HG02970 (cell line): ENCODE results near the gene SYNC.

Experiments
- ATAC-seq: cut with Tn5 transposase; IDR thresholded peaks from one replicate; pipeline ENCODE4 v1.9.1; 2021; ENCODE audit warnings: mild to moderate bottlenecking, moderate library complexity, moderate number of reproducible peaks; ENCODE audit not compliant: unreplicated experiment, low FRiP score

Gene SYNC

GRCh38 chr1:32702599-32703478 is at the start of gene SYNC:
TSS of gene SYNC (minus strand) at chr1:32702770. CDS start at chr1:32702660, 110 bp downstream.
- no peak for ATAC-seq

- ATAC-seq: no peak
Observed at GRCh38 chr1:32749771-32750170, 47.2 kb upstream of the SYNC start.

- ATAC-seq: no peak
Observed at GRCh38 chr1:32749332-32749731, 46.8 kb upstream of the SYNC start.

DNA sequence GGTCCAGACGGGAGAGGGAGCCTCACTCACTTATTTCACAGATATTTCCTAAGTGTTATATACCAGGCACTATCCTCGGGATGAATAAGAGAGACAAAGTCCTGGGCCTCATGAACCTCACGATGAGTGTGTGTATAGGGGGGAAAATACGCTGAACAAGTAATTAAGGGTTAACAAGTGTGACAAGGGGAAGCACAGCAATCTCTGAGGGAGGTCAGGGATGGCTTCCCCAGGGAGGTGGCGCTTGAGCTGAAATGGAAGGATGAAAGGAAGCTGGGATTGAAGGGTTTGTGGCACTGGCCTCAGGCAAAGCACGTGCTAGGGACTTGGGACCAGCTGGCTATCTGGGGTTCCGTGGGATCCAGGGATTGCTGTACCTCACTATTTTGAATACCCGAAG is 46.4 kb upstream of the SYNC start:
- ATAC-seq: no peak

DNA sequence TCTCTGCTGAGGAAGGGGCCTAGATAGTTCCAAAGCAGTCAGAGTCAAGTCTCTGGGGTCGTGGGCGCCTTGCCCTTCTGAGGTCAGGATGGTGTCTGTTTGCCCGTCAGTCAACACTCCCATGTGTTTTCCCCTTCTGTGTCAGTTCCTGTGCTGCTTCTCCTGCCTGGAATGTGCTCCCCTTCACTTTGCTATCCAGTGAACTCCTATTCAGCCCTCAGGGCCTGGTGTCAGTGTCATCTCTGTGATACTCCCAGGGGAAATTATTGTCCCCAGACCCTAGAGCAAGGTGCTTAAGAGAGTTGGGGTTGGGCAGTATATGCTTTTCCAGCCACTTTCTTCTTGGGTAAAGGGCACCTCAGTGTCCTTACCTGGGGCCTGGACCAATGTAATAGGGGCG is 45.8 kb upstream of the SYNC start:
- ATAC-seq: no peak

DNA sequence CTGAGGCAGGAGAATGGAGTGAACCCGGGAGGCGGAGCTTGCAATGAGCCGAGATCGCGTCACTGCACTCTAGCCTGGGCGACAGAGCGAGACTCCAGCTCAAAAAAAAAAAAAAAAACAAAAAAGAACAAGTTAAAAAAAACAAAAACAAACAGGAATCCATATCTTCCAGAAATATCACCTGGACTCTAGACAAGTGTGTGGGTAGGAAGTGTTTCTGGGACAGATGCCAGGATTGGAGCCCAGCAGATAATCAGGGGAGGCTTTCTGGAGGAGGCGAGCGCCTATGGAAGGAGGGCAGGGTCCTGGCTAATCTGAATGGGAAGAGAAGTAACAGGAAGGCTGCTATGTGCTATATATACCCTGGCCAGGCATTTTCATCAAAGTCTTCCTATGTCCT is 43.6 kb upstream of the SYNC start:
- ATAC-seq: no peak

- no peak for ATAC-seq
Observed at GRCh38 chr1:32744071-32744425, 41.5 kb upstream of the SYNC start.

DNA sequence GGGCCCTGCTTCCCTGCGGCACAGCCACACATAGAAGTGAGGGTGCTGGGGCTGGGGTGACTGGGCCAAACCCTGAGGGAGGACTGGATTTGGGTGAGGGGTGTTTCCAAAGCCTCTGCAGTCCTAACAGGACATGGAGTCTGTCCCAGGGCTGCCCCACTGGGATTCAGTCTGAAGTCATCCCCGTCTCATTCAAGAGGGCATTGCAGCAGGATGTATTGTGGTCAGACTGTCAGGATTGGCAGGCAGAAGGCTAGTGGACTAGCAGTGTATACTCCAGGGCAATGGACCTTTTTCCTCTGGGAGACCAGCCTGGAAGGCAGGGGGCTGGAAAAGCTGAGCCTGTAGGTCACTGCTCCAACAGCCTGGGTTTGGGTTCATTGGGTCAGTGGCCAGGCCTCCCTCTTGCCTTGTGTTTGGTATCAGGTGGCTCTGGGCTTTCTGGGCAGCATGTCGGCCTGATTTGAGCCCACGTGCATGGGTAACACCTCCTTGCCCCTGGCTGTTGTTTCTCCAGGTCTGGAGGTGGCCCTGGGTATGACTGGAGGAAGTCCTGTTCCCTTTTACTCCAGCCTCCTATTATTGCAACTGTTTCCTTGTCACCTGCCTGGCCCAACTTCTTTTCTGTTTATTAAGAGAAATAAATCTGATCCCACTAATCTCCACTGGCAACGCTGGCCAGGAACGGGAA is 41.0 kb upstream of the SYNC start:
- no peak for ATAC-seq

DNA sequence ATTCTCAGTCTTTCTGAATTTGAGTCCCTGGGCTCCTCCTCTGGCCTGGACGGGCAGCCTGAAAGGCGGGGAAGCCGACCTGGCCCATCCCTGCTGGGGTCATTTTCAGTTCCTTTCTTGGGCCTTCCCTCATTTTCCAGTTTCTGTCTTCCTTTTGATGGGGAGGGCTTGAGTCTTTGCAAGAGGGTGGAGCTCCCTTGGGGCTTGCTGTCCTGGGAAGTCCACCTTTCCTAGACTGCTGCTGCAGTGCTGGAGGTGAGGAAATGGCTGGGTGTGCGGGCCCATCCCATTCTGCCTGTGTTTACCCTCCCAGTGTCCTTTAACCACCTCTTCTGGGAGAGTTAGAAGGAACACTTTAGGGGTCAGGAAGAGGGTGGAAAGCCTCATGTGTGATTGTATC is 40.4 kb upstream of the SYNC start:
- ATAC-seq: no peak

GRCh38 chr1:32742199-32742947 is 39.8 kb upstream of the SYNC start:
- no peak for ATAC-seq

DNA sequence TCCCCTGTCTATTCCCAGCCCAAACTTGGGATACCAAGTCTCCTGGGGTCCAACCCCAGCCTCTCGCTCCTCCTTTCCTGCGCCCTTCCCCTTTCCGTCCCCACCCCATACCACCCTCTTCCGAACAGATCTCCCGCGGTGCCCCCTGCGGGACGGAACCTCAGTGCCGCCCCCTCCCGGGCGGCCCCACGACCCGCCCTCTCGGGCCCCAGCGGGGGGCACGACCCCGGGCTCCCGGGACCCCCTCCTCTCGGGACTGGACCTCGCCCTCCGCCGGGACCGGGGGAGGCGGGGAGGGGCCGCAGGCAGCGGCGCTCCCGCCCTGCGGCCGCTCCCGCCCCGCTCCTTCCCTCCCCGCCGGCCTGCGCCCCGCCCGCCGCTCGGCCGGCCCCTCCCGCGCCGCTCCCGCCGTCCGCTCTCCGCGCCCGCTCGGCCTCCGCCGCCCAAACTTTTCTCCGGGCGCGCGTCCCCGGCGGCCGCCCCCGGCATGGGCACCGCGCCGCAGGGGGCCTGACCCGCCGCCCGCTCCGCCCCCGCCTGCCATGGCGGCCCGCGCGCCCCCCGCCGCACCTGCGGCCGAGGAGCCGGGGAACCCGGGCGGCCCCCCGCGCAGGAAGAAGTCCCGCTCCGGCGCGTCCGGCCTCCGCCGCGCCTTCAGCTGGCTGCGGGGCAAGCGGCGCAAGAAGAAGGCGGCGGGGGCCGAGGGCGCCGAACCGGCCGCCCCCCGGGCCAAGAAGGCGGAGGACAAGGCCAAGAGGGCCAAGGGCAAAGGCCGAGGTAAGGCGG is 39.0 kb upstream of the SYNC start:
- ATAC-seq: no peak

GRCh38 chr1:32741059-32741412 is 38.5 kb upstream of the SYNC start:
- ATAC-seq: no peak

DNA sequence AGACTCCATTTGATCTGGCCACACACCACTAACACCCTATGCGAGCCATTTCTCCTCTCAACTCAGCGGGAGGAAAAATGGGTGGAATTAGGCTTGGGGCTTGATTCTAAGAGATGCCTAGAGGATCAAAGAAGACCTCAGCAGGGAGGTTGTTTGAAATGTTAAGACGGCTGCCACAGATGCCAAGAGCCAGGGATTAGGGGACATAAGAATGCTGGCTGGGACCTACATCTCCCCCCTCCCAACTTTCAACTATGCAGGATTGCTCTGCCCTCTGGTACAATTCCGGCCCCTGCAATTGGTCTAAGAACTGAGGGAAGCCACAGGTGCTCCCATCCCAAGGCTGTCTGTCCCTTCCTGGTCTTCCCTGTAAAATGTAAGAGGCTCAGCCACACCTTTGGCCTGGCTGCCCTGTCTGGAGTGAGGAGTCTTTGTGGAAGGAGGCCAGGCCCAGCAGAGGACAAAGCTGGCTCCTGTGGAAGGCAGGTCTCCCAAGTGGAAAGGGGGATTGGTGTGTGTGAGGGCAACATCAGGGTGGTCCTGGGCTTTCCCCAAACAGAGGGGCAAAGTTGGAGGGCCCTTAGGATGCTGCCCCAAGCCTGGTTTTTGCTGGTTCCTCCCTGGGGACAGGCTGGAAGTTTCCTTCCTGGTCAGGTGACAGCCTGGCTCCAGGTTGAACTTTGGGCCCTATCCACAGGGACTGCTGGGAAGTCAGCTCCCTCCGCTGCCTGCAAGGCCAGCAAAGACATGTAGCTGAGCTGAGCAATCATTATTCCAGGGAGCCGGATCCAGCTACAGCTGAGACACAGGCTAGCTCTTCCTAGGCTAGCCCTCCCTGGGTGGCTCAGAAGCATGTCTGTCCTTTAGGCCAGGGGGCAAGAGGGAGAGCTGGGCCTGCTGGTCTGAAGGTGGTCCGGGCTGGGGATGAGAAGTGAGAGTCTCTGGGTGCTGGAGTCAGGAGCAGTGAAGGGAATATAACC is 34.5 kb upstream of the SYNC start:
- ATAC-seq: no peak

DNA sequence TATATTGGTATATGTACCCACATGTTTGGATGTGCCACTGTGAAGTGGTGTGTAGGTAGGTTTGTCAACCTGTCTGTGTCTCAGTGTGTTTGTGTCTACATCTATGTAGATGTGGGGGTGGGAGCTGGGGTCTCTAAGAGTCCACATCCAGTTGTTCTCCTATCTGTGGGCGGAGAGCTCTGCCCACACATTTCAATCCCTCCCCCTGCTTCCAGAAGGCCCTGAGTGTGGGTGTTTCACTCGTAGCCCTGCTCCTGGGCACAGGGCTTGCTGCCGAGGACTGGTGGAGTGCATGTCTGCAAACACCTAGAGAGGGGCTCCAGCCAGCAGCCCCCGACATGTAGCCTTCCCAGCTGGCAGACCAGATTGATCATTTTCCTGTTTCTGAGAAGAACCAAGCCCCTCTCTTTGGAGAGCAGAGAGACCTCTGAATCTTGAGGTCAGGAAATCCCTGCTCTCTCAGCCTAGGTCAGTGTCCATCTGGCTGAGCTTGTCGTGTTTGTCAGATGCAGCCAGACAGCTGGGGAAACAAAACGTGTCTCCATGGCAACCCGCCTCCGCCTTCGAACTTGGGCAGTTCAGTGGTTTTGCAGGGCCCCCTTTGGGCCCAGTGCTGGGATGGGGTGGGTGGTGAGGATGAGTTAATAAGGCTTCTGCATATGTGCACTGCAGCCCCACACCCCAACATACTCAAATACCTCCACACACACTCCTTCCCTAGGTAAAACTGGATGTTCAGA is 31.2 kb upstream of the SYNC start:
- ATAC-seq: no peak

GRCh38 chr1:32729254-32730046 is 26.9 kb upstream of the SYNC start:
- ATAC-seq: no peak

DNA sequence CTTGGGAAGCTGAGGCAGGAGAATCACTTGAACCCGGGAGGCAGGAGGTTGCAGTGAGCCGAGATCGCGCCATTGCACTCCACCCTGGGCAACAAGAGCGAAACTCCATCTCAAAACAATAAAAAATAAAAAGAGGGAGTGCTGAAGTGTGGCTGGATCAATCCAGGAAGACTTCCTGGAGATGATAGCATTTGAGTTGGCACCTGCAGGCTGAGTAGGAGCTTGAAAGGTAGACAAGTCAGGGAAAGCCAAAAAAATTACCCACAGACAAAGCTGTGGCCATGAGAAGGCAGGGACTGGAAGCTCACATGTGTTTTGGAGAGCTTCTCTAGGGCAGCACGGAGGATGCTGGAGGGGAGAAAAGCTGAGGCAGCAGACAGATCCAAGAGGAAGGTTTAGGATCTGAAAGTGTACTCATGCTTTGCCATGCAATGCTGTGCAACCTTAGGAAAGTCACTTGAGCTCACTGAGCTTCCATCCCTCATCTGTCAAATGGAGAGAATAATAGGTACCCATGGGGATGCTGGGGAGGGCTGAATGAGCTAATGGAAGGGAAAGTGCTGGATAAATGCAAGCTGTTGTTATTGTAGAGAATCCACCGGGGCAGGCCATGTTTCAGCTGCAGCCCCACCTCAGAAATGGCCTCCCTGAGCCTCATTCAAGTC is 26.0 kb upstream of the SYNC start:
- no peak for ATAC-seq

GRCh38 chr1:32727876-32728275 is 25.3 kb upstream of the SYNC start:
- ATAC-seq: no peak

DNA sequence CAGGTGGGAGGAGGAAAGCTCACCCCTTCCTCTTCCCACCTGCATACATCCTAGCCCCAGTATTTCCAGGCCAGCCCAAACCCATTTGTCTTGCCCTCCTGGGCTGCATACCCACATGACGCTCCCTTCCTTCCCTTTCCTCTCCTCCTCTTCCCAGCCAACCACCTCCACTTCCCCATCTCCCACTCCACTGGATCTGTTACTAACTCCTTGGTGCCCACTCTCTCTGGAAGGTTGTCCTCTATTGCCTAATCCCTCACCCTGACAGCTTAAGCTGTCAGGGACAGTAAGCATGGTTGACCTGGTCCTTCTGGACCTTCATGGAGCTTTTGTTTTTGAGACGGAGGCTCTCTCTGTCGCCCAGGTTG is 23.0 kb upstream of the SYNC start:
- ATAC-seq: no peak
